ENCODE measurements around the gene DDAH1.
"Not testable (repeated sequence)": the region's sequence is repeated elsewhere in the genome, so short reads cannot be mapped to it uniquely, and the experiment has no call there.

The DDAH1 gene

GRCh38 chr1:85356130-85356529 lies 108.8 kb downstream of the DDAH1 start:
- DNase-seq: no peak

- no peak for DNase-seq
Measured at GRCh38 chr1:85352055-85352454, 112.9 kb downstream of the DDAH1 start.

GRCh38 chr1:85351202-85351828 lies 113.6 kb downstream of the DDAH1 start:
- DNase-seq: no peak

DNA sequence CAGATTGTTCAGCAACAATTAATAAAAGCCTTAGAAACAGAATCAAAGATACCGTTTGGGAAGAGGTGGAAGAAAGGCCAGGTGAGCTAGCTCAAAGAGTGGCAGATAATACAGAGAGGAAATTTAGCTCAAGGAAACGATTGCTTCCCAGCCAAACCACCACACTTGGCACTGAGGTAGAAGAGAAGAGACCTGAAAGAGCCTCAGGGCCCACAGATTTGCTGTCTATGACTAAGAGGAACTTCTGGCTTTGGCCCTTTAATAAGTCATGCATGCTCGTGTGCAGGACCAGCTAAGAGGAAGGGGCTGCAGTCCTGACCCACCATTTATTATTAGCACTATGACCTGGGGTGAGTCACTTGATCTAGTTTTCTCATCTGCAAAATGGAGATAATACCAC lies 115.7 kb downstream of the DDAH1 start:
- DNase-seq: no peak

GRCh38 chr1:85347908-85348307 lies 117.1 kb downstream of the DDAH1 start:
- DNase-seq: no peak

DNA sequence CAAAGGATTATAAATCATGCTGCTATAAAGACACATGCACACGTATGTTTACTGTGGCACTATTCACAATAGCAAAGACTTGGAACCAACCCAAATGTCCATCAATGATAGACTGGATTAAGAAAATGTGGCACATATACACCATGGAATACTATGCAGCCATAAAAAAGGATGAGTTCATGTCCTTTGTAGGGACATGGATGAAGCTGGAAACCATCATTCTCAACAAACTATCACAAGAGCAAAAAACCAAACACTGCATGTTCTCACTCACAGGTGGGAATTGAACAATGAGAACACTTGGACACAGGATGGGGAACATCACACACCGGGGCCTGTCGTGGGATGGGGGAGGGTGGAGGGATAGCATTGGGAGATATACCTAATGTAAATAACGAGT lies 117.7 kb downstream of the DDAH1 start:
- DNase-seq: not testable (repeated sequence)

- peak; percentile 5 for DNase-seq
Measured at GRCh38 chr1:85344256-85344694, 120.7 kb downstream of the DDAH1 start.

GRCh38 chr1:85343612-85344255 lies 121.2 kb downstream of the DDAH1 start:
- no peak for DNase-seq

DNA sequence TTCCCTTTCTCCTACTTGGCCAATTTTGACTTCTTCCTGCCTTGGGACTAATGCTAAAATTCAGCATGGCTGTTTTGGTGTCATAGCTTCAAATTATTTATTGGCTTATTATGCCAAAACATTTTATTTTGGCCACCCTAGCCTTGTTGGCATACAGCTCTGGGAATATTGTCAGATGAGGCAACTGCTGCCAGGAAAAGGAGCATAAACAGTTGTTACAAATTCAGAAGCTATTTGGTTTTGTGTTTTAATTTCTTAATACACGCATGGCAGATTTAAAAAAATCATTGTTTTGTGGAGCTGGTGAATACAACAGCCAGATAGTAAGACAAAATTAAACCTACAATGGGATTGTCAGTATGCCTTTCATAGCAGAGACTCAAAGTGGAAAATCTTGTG lies 121.7 kb downstream of the DDAH1 start:
- no peak for DNase-seq

- no peak for DNase-seq
Measured at GRCh38 chr1:85342207-85342606, 122.8 kb downstream of the DDAH1 start.

- no peak for DNase-seq
Measured at GRCh38 chr1:85340427-85340826, 124.5 kb downstream of the DDAH1 start.

DNA sequence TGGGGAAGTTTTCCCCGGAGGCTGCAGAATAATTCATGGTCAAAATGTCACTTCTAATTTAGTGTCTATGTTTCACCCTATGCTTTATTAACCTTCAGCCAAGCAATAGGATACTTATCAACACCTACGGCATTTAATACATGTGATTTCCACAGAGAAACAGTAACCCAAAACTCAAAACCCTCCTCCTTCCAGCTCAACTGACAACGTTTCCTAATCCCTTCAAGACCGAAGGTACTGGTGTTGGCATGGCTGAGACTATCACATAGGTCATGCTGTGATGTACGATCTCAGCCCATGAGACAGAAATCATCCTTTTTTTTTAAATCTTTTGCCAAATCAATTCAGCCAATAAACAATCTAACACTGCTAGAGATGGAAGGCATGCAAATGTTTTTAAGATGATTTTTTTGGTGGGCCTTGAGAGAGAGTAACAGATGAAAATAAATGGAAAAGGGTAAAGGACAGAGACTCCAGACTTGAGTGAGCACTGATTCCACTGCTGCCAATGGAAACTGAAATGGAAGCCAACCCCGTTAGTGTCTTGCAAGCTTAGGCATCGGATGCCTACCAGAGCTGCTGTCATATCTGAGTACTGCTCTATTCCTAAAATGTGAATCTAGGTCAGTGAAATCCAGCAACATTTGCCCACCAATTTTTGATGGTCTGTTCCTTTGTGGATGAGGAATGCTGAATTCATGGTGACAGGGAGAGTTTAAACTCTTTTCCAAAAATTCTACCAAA lies 125.1 kb downstream of the DDAH1 start:
- no peak for DNase-seq

DNA sequence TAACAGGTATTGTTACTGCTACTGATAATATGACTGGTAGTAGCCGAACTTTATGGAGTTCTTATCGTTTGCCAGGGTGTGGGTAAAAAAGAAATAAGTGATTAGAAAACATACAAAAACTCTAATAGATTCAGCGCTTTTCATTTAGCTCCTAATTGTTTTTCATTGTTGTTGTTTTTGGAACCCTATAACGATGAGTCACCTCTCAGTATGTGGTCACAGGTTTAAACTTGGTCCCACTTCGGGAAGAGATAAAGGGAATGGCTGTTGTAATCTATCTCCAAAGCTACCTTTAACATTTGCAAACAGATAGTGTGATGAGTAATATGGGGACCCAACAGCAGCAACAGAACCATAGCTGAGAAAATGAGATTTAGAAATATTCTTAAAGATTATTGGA lies 125.9 kb downstream of the DDAH1 start:
- DNase-seq: no peak

DNA sequence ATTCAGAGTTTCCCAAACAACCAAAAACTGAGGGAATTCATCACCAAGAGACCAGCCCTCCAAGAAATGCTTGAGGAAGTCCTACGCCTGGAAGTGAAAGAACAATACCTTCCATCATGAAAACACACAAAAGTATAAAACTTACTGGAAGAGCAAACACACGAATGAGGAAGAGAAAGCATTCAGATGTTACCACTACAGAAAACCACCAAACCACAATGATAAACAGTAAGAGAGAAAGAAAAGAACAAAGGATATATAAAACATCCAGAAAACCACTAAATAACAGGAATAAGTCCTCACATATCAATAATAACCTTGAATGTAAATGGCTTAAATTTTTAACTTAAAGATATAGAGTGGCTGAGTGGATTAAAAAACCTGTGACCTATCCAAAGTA lies 130.0 kb downstream of the DDAH1 start:
- peak; percentile 6 for DNase-seq

DNA sequence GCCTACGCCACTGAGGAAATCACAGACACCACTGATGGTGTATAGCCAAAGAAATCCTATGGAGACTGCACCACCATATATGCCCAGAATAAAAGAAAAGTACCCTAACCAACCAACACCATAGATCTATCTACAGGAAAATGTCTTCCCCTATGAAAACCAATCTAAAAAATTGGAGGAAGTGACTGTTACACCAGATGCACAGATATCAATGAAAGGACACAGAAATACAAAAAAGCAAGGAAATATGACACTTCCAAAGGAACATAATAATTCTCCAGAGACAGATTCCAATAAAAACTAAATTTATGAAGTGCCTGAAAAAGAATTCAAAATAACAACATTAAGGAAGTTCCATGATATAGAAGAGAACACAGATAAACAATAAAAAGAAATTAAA lies 131.8 kb downstream of the DDAH1 start:
- no peak for DNase-seq

DNA sequence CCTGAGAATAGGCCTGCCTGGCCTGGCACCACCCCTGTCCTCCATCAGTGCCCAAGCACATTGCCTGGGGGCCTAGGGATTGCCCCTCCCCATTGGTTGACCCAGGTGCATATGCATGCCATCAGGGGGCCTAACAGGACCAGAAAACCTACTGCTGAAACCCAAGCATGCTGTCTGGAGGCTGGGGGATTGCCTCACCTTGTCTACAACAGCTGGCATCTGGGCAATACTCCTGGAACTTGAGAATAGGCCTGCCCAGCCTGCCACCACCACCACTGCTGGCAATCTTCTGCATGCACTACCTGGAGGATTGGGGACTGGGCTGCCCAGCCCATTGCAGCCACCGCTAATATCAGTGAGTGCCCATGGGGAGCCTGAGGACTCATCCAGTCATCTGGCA lies 132.4 kb downstream of the DDAH1 start:
- DNase-seq: no peak

- no peak for DNase-seq
Measured at GRCh38 chr1:85330711-85331290, 134.2 kb downstream of the DDAH1 start.

- DNase-seq: no peak
Measured at GRCh38 chr1:85330214-85330631, 134.7 kb downstream of the DDAH1 start.

- no peak for DNase-seq
Measured at GRCh38 chr1:85328713-85329397, 136.1 kb downstream of the DDAH1 start.

- DNase-seq: no peak
Measured at GRCh38 chr1:85327759-85328158, 137.2 kb downstream of the DDAH1 start.

GRCh38 chr1:85326851-85327250 lies 138.1 kb downstream of the DDAH1 start:
- no peak for DNase-seq

GRCh38 chr1:85326336-85326735 lies 138.6 kb downstream of the DDAH1 start:
- no peak for DNase-seq

GRCh38 chr1:85325920-85326319 lies 139.0 kb downstream of the DDAH1 start:
- no peak for DNase-seq
